H1 (cell line): ENCODE data around the gene RHO. TPM values are rescaled to one million over a fixed set of nuclear protein-coding genes. Genes with fewer than 3 reads are reported as not detected.
"Not testable (repeated sequence)": the region's sequence is repeated elsewhere in the genome, so short reads cannot be mapped to it uniquely, and the experiment has no call there.

Experiments
- CTCF ChIA-PET: fragments of 300-600 bp; sonication (Branson Sonifier 250); formaldehyde crosslinking; loops from one replicate; lab custom pipeline; 2021; ENCODE audit not compliant: partially characterized antibody; lab: Charles Lee
- POLR2A ChIA-PET: fragments of 300-600 bp; sonication (Branson Sonifier 250); formaldehyde crosslinking; loops from one replicate; lab custom pipeline; 2021; ENCODE audit warnings: inconsistent platforms; ENCODE audit not compliant: partially characterized antibody; lab: Charles Lee
- DNase-seq, 2 experiments: peaks; one replicate each; pipeline versions ENCODE4 v3.0.0 to v3.0.0-alpha.2; 2010 to 2022; ENCODE audit warnings: low spot score in 2 of 2, low read depth in 1 of 2, mixed read lengths in 1 of 2
- FAIRE-seq: peaks from 2 replicates; lab custom pipeline; 2011; peaks lifted over from hg19 to GRCh38; lab: Jason Lieb, UNC
- H2AFZ ChIP-seq: 2 replicates; pipeline ENCODE4 v1.8.1; 2012; ENCODE audit warnings: low read length, inconsistent platforms
- H2AK5ac ChIP-seq: 2 replicates; pipeline ENCODE4 v1.6.1; 2013; ENCODE audit warnings: low read depth, low read length
- H2BK120ac ChIP-seq: replicated peaks from 2 replicates; pipeline ENCODE3; 2013; ENCODE audit warnings: low read depth, low read length, inconsistent platforms
- H2BK12ac ChIP-seq: 2 replicates; pipeline ENCODE4 v1.6.1; 2013; ENCODE audit warnings: low read depth, low read length
- H2BK15ac ChIP-seq: 2 replicates; pipeline ENCODE4 v1.6.1; 2013; ENCODE audit warnings: low read length
- H2BK20ac ChIP-seq: 2 replicates; pipeline ENCODE4 v1.6.1; 2013; ENCODE audit warnings: low read length
- H2BK5ac ChIP-seq: 2 replicates; pipeline ENCODE4 v1.6.1; 2013; ENCODE audit warnings: low read depth, low read length
- H3K14ac ChIP-seq: 2 replicates; pipeline ENCODE4 v1.6.1; 2013; ENCODE audit warnings: inconsistent platforms; ENCODE audit not compliant: insufficient read length
- H3K18ac ChIP-seq: 2 replicates; pipeline ENCODE4 v1.6.1; 2013; ENCODE audit warnings: low read length; ENCODE audit errors: extremely low read depth
- H3K23ac ChIP-seq: 2 replicates; pipeline ENCODE4 v1.6.1; 2013; ENCODE audit warnings: inconsistent platforms; ENCODE audit not compliant: insufficient read length
- H3K23me2 ChIP-seq: 2 replicates; pipeline ENCODE4 v1.6.1; 2013; ENCODE audit warnings: low read depth, low read length
- H3K27ac ChIP-seq: 2 replicates; pipeline ENCODE4 v1.6.1; 2011; ENCODE audit warnings: low read depth, low read length, inconsistent platforms
- H3K27me3 ChIP-seq, 4 experiments: replicated peaks in 1 of 4; 1 replicate in 1 of 4; 2 replicates in 3 of 4; pipeline versions ENCODE4 v1.6.1 to v1.8.1; 2011 to 2013; ENCODE audit warnings: low read length in 3 of 4, mild to moderate bottlenecking in 3 of 4, inconsistent platforms in 2 of 4, mixed read lengths in 2 of 4, moderate library complexity in 1 of 4; ENCODE audit not compliant: control insufficient read depth in 3 of 4, insufficient read depth in 3 of 4; ENCODE audit errors: extremely low read depth in 1 of 4
- H3K36me3 ChIP-seq, 4 experiments: 2 replicates each; pipeline versions ENCODE4 v1.6.1 to v1.8.1; 2011 to 2013; ENCODE audit warnings: mild to moderate bottlenecking in 4 of 4, low read length in 3 of 4, moderate library complexity in 2 of 4, control low read depth in 1 of 4, inconsistent platforms in 1 of 4; ENCODE audit not compliant: insufficient read depth in 4 of 4, control insufficient read depth in 2 of 4
- H3K4ac ChIP-seq: replicated peaks from 2 replicates; pipeline ENCODE3; 2013; ENCODE audit warnings: low read length, low read depth, mixed read lengths, inconsistent platforms; ENCODE audit not compliant: insufficient read length
- H3K4me1 ChIP-seq, 4 experiments: replicated peaks in 1 of 4; 1 replicate in 1 of 4; 2 replicates in 3 of 4; pipeline versions ENCODE4 v1.6.1 to v1.8.1; 2011 to 2013; ENCODE audit warnings: low read length in 3 of 4, inconsistent platforms in 2 of 4, mixed read lengths in 1 of 4; ENCODE audit not compliant: insufficient read depth in 4 of 4, control insufficient read depth in 3 of 4
- H3K4me2 ChIP-seq, 2 experiments: 2 replicates each; pipeline versions ENCODE4 v1.6.1 to v1.8.1; 2011 to 2013; ENCODE audit warnings: low read depth in 2 of 2, low read length in 2 of 2, control low read depth in 1 of 2, inconsistent platforms in 1 of 2, mild to moderate bottlenecking in 1 of 2; ENCODE audit not compliant: insufficient read depth in 1 of 2
- H3K4me3 ChIP-seq, 4 experiments: fragments of 200-600, 300-600 bp in 1 of 4; sonication (generic), shearing (Covaris generic), sonication (Bioruptor Twin) in 1 of 4; 2 replicates each; pipeline versions ENCODE4 v1.5.1 to v1.8.1; 2011 to 2016; ENCODE audit warnings: low read length in 4 of 4, low read depth in 3 of 4, control low read depth in 2 of 4, inconsistent platforms in 2 of 4, mild to moderate bottlenecking in 2 of 4, mixed read lengths in 1 of 4, moderate library complexity in 1 of 4; ENCODE audit not compliant: insufficient read depth in 2 of 4; ENCODE audit errors: extremely low read depth in 1 of 4
- H3K56ac ChIP-seq: replicated peaks from 2 replicates; pipeline ENCODE3; 2013; ENCODE audit warnings: low read depth, mild to moderate bottlenecking, mixed read lengths, low read length, inconsistent platforms; ENCODE audit not compliant: insufficient read length
- H3K79me1 ChIP-seq: 2 replicates; pipeline ENCODE4 v1.6.1; 2013; ENCODE audit warnings: low read depth, low read length, control low read depth
- H3K79me2 ChIP-seq, 2 experiments: 2 replicates each; pipeline versions ENCODE4 v1.6.1 to v1.8.1; 2012 to 2013; ENCODE audit warnings: low read length in 2 of 2, mild to moderate bottlenecking in 2 of 2, inconsistent platforms in 1 of 2; ENCODE audit not compliant: insufficient read depth in 2 of 2, control insufficient read depth in 1 of 2
- H3K9ac ChIP-seq, 4 experiments: replicated peaks in 1 of 4; 1 replicate in 1 of 4; 2 replicates in 3 of 4; pipeline versions ENCODE4 v1.6.1 to v1.8.1; 2011 to 2013; ENCODE audit warnings: low read depth in 3 of 4, low read length in 3 of 4, control low read depth in 2 of 4, mild to moderate bottlenecking in 2 of 4, moderate library complexity in 2 of 4, inconsistent platforms in 1 of 4; ENCODE audit errors: extremely low read depth in 1 of 4
- H3K9me3 ChIP-seq, 2 experiments: 2 replicates each; pipeline versions ENCODE4 v1.6.1 to v1.8.1; 2012 to 2013; ENCODE audit warnings: mild to moderate bottlenecking in 2 of 2, moderate library complexity in 2 of 2, control low read depth in 1 of 2, inconsistent platforms in 1 of 2, low read depth in 1 of 2, low read length in 1 of 2, mixed read lengths in 1 of 2; ENCODE audit not compliant: insufficient read depth in 2 of 2
- H4K20me1 ChIP-seq, 2 experiments: replicated peaks in 1 of 2; 2 replicates each; pipeline versions ENCODE3 to v1.8.1; 2011 to 2013; ENCODE audit warnings: inconsistent platforms in 2 of 2, low read length in 2 of 2, mild to moderate bottlenecking in 1 of 2; ENCODE audit not compliant: insufficient read depth in 2 of 2, control insufficient read depth in 1 of 2
- H4K5ac ChIP-seq: 2 replicates; pipeline ENCODE4 v1.6.1; 2013; ENCODE audit warnings: low read length, low read depth, mixed read lengths, inconsistent platforms; ENCODE audit not compliant: insufficient read length
- H4K8ac ChIP-seq: 2 replicates; pipeline ENCODE4 v1.8.0; 2013; ENCODE audit warnings: mild to moderate bottlenecking, moderate library complexity, low read length, inconsistent platforms; ENCODE audit not compliant: insufficient read depth; ENCODE audit errors: extremely low read depth
- H4K91ac ChIP-seq: replicated peaks from 2 replicates; pipeline ENCODE3; 2013; ENCODE audit warnings: low read length, mixed read lengths, inconsistent platforms; ENCODE audit not compliant: insufficient read length
- TEAD4 ChIP-seq: IDR thresholded peaks from 2 replicates; pipeline ENCODE4 v1.6.1; 2012; ENCODE audit warnings: low read depth, low read length, inconsistent platforms, mixed read lengths
- WGBS, 2 experiments: shearing (Covaris generic) in 1 of 2; methylation state at CpG; one replicate each; pipeline versions ENCODE4 v1.1.6 to v1.1.7; 2013 to 2015; ENCODE audit warnings: low lambda C conversion rate in 2 of 2, mixed read lengths in 2 of 2, inconsistent platforms in 1 of 2, low coverage in 1 of 2, missing lambda C conversion rate in 1 of 2; ENCODE audit not compliant: insufficient replicate concordance in 2 of 2, insufficient coverage in 1 of 2, insufficient read length in 1 of 2; ENCODE audit errors: extremely low coverage in 1 of 2, missing lambda C conversion rate in 1 of 2; 5-methylcytosine and 5-hydroxymethylcytosine counted together
- polyA plus RNA-seq, 7 experiments: library from polyadenylated mRNA; depleted of rRNA in 3 of 7; stranded (reverse) in 5 of 7; unstranded in 2 of 7; fragments of >200 nt in 5 of 7; fragments of 200-250 nt in 2 of 7; gene quantifications; 1 replicate in 5 of 7; 2 replicates in 1 of 7; 4 replicates in 1 of 7; pipeline versions ENCODE4 v1.2.1 to v1.2.3, GENCODE V29; 2011 to 2013; ENCODE audit warnings: missing spikeins in 2 of 7, mixed read lengths in 2 of 7
- total RNA-seq: library from RNA; stranded (reverse); fragmentation: NEBNext Ultra II Directional; extraction: Animal tissue kit (Norgen Biotek cat#: 25700); gene quantifications from 2 replicates; pipeline ENCODE4 v1.2.1, GENCODE V29; 2021

RHO gene
- total and polyA plus RNA-seq, 2 of the 8 experiments (the other 6 are each of a cell fraction or from before 2014, with no cell fraction given): not detected

GRCh38 chr3:129487868-129488335, 40.5 kb upstream of the RHO start:
- H3K23me2 ChIP-seq, H4K8ac ChIP-seq, H3K18ac ChIP-seq, H3K36me3 ChIP-seq, H2BK15ac ChIP-seq, H2BK120ac ChIP-seq, H3K9me3 ChIP-seq, H4K5ac ChIP-seq, H3K79me2 ChIP-seq, H3K56ac ChIP-seq, H3K4me3 ChIP-seq, H2BK20ac ChIP-seq, H4K20me1 ChIP-seq, H3K9ac ChIP-seq, H3K27ac ChIP-seq, H2AK5ac ChIP-seq, H3K79me1 ChIP-seq, H3K4me2 ChIP-seq, FAIRE-seq, DNase-seq, H4K91ac ChIP-seq, H3K23ac ChIP-seq, H3K4ac ChIP-seq, H2AFZ ChIP-seq, H3K27me3 ChIP-seq, H3K14ac ChIP-seq: not testable (repeated sequence)
- TF ChIP-seq TEAD4: peak; percentile 20; the same call in 1 of the 2 replicates
- ChIA-PET POLR2A (interaction anchor here (1.0 kb wide), 1 partner anchor 99 kb away, joined by 3 read pairs; no protein-coding TSS in a partner anchor), CTCF (interaction anchor here (1.3 to 11.2 kb wide), 2 partner anchors 67 to 102 kb away, joined by 4 to 93 read pairs; no protein-coding TSS in a partner anchor)
- WGBS, 2 experiments: 79% methylated on average over 2 of the region's 4 CpGs; no CpG with 5 or more reads in 1 of the 2 experiments
- Histone ChIP-seq H2BK5ac (peak overlapping the region; percentile 27; the same call in 1 of the 2 replicates), H3K4me1 (peaks cover 5 to 17% (median 7%) of the 10 kb centered on the region in 4 experiments; a peak in 6 of 7 replicates), H2BK12ac (0 out of 2 replicates have a peak overlapping the region, but pooled peaks have one; percentile 39)
